SH-SY5Y (cell line): ENCODE data around the gene GAST.

ENCODE experiments used
- GATA2 ChIP-seq: IDR thresholded peaks from 2 replicates; pipeline ENCODE4 v1.6.1; 2011; ENCODE audit warnings: mild to moderate bottlenecking, low read depth, low read length
- GATA3 ChIP-seq: IDR thresholded peaks from 2 replicates; pipeline ENCODE4 v1.6.1; 2011; ENCODE audit warnings: low read depth, mild to moderate bottlenecking, low read length, moderate library complexity

DNA sequence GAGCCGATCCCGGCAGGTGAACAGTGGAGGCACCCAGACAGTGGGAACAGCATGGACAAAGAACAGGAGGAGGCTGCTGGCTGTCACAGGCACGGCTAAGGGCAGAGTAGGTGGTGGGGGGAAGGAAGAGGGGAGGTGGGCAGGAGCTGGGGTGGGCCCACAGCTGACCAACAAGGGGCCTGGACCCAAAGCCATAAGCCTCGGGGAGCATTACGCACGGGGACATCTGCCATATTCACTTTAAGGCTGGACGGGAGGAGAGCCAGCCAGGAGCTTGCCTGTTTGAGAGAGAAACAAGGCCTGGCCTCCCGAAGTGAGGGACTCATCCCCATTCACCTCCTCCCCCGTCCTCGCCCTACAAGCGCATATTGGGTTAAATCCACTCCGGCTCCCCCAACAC is 41.9 kb downstream of the GAST start:
- TF ChIP-seq GATA2 (no peak), GATA3 (no peak)
